HG03469 (cell line): ENCODE data around the gene KDM6B.
"Not testable (repeated sequence)": the region's sequence is repeated elsewhere in the genome, so short reads cannot be mapped to it uniquely, and the experiment has no call there.

Experiments
- ATAC-seq: cut with Tn5 transposase; IDR thresholded peaks from one replicate; pipeline ENCODE4 v1.9.1; 2021; ENCODE audit warnings: mild to moderate bottlenecking, moderate library complexity, moderate number of reproducible peaks; ENCODE audit not compliant: unreplicated experiment

The KDM6B gene, protein sequence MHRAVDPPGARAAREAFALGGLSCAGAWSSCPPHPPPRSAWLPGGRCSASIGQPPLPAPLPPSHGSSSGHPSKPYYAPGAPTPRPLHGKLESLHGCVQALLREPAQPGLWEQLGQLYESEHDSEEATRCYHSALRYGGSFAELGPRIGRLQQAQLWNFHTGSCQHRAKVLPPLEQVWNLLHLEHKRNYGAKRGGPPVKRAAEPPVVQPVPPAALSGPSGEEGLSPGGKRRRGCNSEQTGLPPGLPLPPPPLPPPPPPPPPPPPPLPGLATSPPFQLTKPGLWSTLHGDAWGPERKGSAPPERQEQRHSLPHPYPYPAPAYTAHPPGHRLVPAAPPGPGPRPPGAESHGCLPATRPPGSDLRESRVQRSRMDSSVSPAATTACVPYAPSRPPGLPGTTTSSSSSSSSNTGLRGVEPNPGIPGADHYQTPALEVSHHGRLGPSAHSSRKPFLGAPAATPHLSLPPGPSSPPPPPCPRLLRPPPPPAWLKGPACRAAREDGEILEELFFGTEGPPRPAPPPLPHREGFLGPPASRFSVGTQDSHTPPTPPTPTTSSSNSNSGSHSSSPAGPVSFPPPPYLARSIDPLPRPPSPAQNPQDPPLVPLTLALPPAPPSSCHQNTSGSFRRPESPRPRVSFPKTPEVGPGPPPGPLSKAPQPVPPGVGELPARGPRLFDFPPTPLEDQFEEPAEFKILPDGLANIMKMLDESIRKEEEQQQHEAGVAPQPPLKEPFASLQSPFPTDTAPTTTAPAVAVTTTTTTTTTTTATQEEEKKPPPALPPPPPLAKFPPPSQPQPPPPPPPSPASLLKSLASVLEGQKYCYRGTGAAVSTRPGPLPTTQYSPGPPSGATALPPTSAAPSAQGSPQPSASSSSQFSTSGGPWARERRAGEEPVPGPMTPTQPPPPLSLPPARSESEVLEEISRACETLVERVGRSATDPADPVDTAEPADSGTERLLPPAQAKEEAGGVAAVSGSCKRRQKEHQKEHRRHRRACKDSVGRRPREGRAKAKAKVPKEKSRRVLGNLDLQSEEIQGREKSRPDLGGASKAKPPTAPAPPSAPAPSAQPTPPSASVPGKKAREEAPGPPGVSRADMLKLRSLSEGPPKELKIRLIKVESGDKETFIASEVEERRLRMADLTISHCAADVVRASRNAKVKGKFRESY (N-terminal part only)

GRCh38 chr17:7833795-7834541 is at the start of gene KDM6B:
TSS of gene KDM6B (plus strand) at chr17:7834217. CDS start at chr17:7845555, 11,338 bp downstream.
- ATAC-seq: peak; percentile 26

GRCh38 chr17:7786866-7787265 is 47.2 kb upstream of the KDM6B start:
- ATAC-seq: no peak

DNA sequence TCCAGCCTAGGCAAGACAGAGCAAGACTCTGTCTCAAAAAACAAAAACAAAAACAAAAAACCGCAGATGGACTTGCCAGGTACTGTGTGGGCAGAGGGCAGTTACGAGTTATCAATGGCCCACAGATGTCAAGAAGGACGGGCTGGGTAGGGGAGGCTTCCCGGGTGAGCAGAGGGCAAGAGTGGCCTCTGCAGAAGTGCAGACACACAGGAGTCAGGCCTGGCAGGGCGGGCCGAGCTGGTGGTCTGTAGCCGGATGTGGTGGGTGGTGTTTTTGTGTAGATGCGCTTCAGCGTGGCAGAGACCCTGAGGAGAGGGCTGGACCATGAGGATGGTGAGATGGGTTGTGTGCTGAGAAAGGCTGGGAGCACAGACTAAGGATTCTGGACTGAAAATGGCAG is 44.9 kb upstream of the KDM6B start:
- no peak for ATAC-seq

DNA sequence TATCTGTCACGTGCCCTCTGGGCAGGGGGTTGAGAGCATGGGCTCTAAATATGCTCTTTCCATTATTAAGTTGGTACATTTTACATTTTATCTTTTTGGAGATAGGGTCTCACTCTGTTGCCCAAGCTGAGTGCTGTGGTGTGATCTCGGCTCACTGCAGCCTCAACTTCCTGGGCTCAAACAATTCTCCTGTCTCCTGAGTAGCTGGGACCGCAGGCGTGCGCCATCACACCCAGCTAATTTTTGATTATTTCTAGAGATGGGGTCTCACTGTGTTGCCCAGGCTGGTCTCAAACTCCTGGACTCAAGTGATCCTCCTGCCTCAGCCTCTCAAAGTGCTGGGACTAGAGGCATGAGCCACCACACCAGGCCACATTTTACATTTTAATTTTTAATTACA is 43.9 kb upstream of the KDM6B start:
- ATAC-seq: no peak

DNA sequence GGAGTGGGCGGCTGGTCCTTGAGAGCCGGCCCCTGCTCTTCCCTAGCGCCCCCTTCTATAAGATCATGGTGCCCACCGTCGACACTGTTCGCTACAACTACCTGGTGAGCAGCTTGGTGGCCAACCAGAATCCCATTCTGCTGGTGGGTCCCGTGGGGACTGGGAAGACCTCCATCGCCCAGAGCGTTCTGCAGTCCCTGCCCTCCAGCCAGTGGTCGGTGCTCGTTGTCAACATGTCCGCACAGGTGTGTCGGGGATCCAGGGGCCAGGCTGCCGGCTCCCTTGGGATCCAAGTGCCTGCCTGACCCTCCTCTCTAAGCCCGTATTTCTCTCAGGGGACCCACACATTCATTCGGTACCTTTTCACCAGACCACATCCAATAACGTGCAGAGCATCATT is 41.4 kb upstream of the KDM6B start:
- ATAC-seq: no peak

DNA sequence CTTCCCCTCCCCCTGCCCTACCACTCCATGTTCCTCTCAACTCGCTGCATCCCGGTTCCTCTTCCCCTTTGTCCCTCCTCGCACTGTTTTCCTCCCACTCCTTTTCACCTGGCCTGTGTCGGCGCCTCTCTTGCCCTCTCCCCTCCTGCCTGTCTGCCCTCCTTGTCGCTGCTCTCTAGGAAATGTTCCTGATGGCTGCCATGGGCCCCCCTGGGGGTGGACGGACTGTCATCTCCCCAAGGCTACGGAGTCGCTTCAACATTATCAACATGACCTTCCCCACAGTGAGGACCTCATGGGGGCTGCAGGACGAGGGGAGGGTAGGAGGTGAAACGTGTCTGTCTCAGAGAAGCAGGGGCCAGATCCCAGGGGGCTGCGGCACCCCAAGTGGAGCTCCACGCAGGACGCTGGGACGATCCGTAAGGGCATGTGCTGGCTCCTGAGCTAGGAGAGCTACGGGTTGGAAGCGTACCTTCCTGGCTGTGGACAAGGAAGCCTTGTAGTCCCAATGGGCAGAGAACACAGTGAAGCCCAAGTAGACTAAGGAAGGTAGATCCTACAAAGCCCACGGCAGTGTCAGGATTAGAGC is 39.8 kb upstream of the KDM6B start:
- no peak for ATAC-seq

DNA sequence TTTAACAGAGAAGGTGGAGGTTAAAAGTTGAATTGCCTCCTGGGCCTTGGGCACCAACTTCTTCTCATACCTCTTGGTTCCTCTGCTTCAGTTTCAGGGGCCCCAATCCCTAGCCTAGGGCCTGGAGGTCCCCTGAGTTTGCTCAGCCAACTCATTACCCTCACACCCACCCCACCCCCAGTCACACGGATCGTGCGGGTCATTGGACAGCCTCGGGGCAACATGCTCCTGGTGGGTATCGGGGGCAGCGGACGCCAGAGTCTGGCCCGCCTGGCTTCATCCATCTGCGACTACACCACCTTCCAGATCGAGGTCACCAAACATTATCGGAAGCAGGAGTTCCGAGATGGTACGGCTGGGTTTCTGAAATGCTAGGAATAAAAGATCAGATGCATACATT is 36.0 kb upstream of the KDM6B start:
- no peak for ATAC-seq

GRCh38 chr17:7798839-7799238 is 35.2 kb upstream of the KDM6B start:
- ATAC-seq: no peak

DNA sequence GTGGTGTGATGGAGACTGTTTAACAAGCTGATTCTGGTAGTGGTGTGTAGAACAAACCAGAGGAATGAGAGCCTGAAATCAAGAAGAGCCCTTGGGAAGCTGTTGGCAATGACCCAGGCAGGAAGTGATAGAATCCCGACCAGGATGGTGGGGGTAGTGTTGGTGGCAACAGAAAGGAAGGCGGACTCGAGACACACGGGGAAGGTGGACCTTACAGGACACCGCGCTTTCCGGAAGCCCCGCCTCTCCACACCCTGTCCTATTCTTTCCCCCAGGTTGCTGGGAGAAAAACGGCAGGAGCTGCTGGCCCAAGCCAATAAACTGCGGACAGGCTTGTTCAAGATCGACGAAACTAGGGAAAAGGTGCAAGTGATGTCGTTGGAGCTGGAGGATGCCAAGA is 30.0 kb upstream of the KDM6B start:
- no peak for ATAC-seq

DNA sequence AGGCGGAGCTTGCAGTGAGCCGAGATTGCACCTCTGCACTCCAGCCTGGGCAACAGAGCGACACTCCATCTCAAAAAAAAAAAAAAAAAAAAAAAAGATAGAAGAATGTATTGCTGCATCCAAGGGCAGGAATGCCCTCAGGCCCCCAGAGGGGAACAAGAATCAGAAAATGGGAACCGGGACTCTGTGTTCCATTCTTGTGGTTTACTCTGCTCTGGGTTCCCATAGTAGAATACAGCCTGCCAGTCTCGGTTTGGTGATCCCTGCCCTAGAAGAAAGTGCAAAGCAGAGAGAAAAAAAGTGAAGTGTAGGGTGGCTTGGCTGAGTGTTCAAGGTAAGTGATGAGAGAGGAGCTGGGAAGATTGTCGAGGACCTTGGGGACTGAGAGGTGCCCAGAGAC is 27.4 kb upstream of the KDM6B start:
- ATAC-seq: no peak

GRCh38 chr17:7807206-7807605 is 26.8 kb upstream of the KDM6B start:
- ATAC-seq: no peak

- ATAC-seq: no peak
Observed at GRCh38 chr17:7809086-7809790, 24.8 kb upstream of the KDM6B start.

- ATAC-seq: not testable (repeated sequence)
Observed at GRCh38 chr17:7809791-7810343, 24.1 kb upstream of the KDM6B start.

- no peak for ATAC-seq
Observed at GRCh38 chr17:7811251-7811650, 22.8 kb upstream of the KDM6B start.

DNA sequence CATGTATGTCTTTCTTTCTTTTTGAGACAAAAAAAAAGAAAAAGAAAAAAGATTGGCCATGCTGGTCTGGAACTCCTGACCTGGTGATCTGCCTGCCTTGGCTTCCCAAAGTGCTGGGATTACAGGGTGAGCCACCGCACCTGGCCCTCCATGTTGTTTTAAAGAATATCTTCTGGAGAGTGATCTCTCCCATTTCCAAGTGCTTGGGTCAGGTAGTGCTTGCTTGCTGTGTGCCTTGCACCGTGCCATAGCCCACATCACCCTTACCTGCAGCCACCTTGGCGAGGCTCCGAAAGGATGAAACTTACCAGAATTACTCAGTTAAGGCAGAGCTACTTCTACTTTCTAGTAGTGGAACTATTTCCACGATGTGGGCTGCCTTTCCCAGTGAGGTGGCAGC is 19.0 kb upstream of the KDM6B start:
- no peak for ATAC-seq

GRCh38 chr17:7816926-7817642 is 16.9 kb upstream of the KDM6B start:
- ATAC-seq: no peak

DNA sequence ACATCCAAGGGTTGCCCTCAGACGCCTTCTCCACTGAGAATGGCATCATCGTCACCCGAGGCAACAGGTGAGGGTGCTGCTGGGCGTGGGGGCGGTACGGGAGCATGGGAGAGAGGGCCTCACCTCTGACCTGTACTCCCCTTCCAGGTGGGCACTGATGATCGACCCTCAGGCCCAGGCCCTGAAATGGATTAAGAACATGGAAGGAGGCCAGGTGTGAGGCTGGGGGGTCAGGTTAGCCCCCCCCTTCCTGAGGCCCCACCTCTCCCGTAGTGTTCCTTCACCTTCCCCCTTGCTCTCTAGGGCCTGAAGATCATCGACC is 16.4 kb upstream of the KDM6B start:
- no peak for ATAC-seq

DNA sequence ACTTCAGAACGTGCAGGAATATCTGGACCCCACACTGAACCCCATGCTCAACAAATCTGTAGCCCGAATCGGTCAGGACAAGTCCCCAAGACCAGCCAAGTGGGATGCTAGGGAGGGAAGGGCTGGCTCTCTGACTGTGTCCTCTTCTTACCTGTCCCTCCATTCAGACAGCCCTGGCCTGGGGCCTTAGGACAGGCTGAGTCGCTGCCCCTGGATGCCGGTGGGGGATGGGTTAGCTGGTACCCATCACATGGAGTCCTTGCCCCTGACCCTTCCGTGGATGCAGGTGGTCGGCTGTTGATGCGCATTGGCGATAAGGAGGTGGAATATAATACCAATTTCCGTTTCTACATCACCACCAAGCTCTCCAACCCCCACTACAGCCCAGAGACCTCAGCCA is 16.0 kb upstream of the KDM6B start:
- ATAC-seq: no peak
